Spinal cord (tissue), 10 donors: ENCODE measurements around the gene MRFAP1L1. TPM values are rescaled to one million over a fixed set of nuclear protein-coding genes. Genes with fewer than 3 reads are reported as not detected.
A peak's percentile ranks its signal among the peaks of the same experiment; 100 is the strongest.
"Not testable (repeated sequence)": the region's sequence is repeated elsewhere in the genome, so short reads cannot be mapped to it uniquely, and the experiment has no call there.

ENCODE experiments used
- DNase-seq, 6 donors: peaks; one replicate each; pipeline versions ENCODE4 v3.0.0 to v3.0.0-alpha.2; 2013 to 2015; ENCODE audit warnings: low spot score in 6 of 6, low read depth in 4 of 6
- H3K27ac ChIP-seq: one replicate; pipeline ENCODE4 v1.5.1; 2013; ENCODE audit warnings: low read depth, low read length, control low read depth
- H3K27me3 ChIP-seq: one replicate; pipeline ENCODE4 v1.6.1; 2013; ENCODE audit warnings: low read length; ENCODE audit not compliant: control insufficient read depth, insufficient read depth
- H3K36me3 ChIP-seq: one replicate; pipeline ENCODE4 v1.6.1; 2013; ENCODE audit warnings: low read length; ENCODE audit not compliant: control insufficient read depth, insufficient read depth
- H3K4me1 ChIP-seq: one replicate; pipeline ENCODE4 v1.6.1; 2013; ENCODE audit warnings: low read length; ENCODE audit not compliant: control insufficient read depth, insufficient read depth
- H3K4me3 ChIP-seq: one replicate; pipeline ENCODE4 v1.5.1; 2013; ENCODE audit warnings: low read depth, low read length, control low read depth
- H3K9me3 ChIP-seq: one replicate; pipeline ENCODE4 v1.6.1; 2013; ENCODE audit warnings: low read length; ENCODE audit not compliant: control insufficient read depth, insufficient read depth
- WGBS: methylation state at CpG from one replicate; pipeline ENCODE4 v1.1.5; 2013; ENCODE audit warnings: missing lambda C conversion rate; ENCODE audit not compliant: insufficient coverage; 5-methylcytosine and 5-hydroxymethylcytosine counted together
- polyA plus RNA-seq, 2 donors: library from polyadenylated mRNA; unstranded; fragments of 120-200 nt; gene quantifications; one replicate each; pipeline ENCODE4 v1.2.1, GENCODE V29; 2013; ENCODE audit not compliant: insufficient read length in 2 of 2
- total RNA-seq, 2 donors: library from RNA; depleted of rRNA in 1 of 2; stranded (reverse); fragments of 120-200 nt in 1 of 2; fragments of >200 nt in 1 of 2; gene quantifications; one replicate each; pipeline versions ENCODE4 v1.2.3 to v1.2.4, GENCODE V29; 2013 to 2014
- donor health status: healthy.

The MRFAP1L1 gene
- total and polyA plus RNA-seq, 4 donors: 78.8 to 163 (median 129) TPM

DNA sequence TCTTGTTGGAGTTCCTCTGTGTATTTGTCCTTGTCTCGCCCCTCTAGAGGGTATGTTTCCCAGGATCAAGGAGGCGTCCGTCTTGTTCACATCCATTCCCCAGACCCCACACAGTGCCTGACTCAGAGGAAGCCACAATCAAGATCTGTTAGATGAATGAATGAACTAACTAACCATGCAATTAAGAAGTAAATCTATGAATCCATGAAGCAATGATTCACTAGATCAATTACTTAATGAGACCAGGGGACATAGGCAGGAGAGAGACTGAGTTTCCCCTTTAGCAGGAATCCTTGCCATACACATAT lies 18.2 kb upstream of the MRFAP1L1 start:
- WGBS: 80% methylated on average over 1 of the region's 3 CpGs
- Histone ChIP-seq H3K9me3 (no peaks in the 10 kb centered on the region), H3K4me1 (peaks cover 57% of the 10 kb centered on the region), H3K4me3 (no peak overlapping the region), H3K27ac (no peak overlapping the region), H3K27me3 (no peaks in the 10 kb centered on the region), H3K36me3 (no peaks in the 10 kb centered on the region)
- DNase-seq: peak in 1 of 6 donors; percentile 8

GRCh38 chr4:6727081-6727942 lies 17.6 kb upstream of the MRFAP1L1 start:
- peak in 5 of 6 donors; percentile 46 to 92 (median 72) for DNase-seq
- Histone ChIP-seq H3K27ac (peak overlapping the region; percentile 79), H3K4me1 (peaks cover 53% of the 10 kb centered on the region)

DNA sequence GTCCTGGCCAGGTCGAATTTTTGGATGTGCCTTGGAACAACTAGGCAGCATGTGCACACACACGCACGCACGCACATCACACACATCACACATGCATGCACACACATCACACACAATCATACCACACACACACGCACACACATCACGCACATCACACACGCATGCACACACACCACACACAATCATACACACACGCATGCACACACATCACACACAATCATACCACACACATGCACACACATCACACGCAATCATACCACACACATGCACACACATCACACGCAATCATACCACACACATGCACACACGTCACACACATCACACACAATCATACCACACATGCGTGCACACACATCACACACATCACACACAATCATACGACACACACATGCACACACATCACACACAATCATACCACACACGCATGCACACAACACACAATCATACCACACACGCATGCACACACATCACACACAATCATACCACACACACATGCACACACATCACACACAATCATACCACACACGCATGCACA lies 15.8 kb upstream of the MRFAP1L1 start:
- WGBS: 90% methylated on average over 8 of the region's 16 CpGs
- H3K4me3 ChIP-seq, H3K36me3 ChIP-seq, H3K27ac ChIP-seq, H3K27me3 ChIP-seq, H3K9me3 ChIP-seq, DNase-seq: not testable (repeated sequence)
- H3K4me1 ChIP-seq: peaks cover 49% of the 10 kb centered on the region

More at GRCh38 chr4:6727081-6727942, 17.6 kb upstream of the MRFAP1L1 start:
- Histone ChIP-seq H3K36me3 (no peaks in the 10 kb centered on the region), H3K4me3 (peak overlapping the region; percentile 16), H3K9me3 (no peaks in the 10 kb centered on the region), H3K27me3 (no peaks in the 10 kb centered on the region)
- 17% methylated on average over 26 of the region's 31 CpGs for WGBS

DNA sequence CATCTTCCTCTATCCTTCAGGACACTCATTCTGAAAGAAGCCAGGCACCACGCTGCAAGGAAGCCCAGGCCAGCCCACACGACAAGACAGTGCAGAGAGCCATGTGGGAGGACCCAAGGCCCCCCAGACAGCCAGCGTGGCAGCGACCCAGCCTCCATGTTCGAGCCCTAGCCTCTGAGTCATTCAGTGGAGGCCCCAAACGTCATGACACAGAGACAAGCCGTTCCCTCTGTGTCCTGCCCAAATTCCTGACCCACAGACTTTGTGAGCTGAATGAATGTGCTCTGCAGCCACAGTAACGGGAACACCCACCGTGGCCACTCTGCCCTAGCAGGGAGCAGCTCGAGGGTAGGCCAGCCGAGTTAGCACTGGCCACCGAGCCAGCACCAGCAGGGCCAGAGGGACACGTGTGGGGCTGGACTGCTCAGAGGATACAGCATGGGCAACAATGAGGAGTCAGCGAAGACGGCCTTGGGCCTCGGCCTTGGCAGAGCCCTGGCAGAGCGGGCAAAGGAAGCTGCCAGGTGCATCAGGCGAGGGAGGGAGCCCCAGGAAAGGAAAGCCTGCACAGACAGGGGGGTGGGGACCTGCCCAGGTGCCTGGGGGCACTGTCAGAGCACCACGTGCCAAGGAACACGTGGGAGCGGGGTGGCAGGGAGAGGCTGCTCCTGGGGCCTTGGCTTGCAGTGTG lies 14.9 kb upstream of the MRFAP1L1 start:
- peaks cover 53% of the 10 kb centered on the region for H3K4me1 ChIP-seq
- no peaks in the 10 kb centered on the region for H3K36me3 ChIP-seq
- H3K4me3 ChIP-seq: no peak overlapping the region
- H3K9me3 ChIP-seq: no peaks in the 10 kb centered on the region
- DNase-seq: peak in 1 of 6 donors; percentile 38
- H3K27me3 ChIP-seq: no peaks in the 10 kb centered on the region
- peak overlapping the region; percentile 11 for H3K27ac ChIP-seq
- 44% methylated on average over 21 of the region's 21 CpGs for WGBS

- 92% methylated on average over 8 of the region's 8 CpGs for WGBS
- Histone ChIP-seq H3K36me3 (peaks cover 2% of the 10 kb centered on the region), H3K9me3 (no peaks in the 10 kb centered on the region), H3K27me3 (no peaks in the 10 kb centered on the region), H3K27ac (no peak overlapping the region), H3K4me1 (peaks cover 49% of the 10 kb centered on the region), H3K4me3 (no peak overlapping the region)
- no peak for DNase-seq
Measured at GRCh38 chr4:6723851-6724250, 14.2 kb upstream of the MRFAP1L1 start.

DNA sequence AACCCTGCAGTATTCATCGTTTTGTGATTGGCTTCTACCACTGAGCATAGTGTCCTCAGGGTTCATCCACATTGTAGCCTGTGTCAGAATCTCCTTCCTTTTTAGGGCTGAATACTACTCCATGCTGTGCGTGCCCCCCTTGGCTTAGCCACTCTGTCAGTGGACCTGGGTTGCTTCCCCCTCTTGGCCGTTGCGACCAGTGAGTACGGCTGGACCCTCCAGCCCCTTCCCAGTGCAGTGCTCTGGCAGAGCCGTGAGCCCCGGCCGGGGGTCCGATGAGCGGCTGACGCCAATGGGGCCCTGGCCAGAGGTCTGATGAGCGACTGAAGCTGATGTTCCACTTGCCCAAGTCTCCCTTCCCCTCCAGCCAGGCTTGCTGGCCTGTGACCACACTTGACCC lies 13.2 kb upstream of the MRFAP1L1 start:
- 95% methylated on average over 12 of the region's 12 CpGs for WGBS
- no peaks in the 10 kb centered on the region for H3K9me3 ChIP-seq
- no peak overlapping the region for H3K4me3 ChIP-seq
- H3K4me1 ChIP-seq: peaks cover 41% of the 10 kb centered on the region
- no peak overlapping the region for H3K27ac ChIP-seq
- H3K36me3 ChIP-seq: peaks cover 5% of the 10 kb centered on the region
- no peak for DNase-seq
- H3K27me3 ChIP-seq: no peaks in the 10 kb centered on the region

- no peaks in the 10 kb centered on the region for H3K27me3 ChIP-seq
- peaks cover 8% of the 10 kb centered on the region for H3K36me3 ChIP-seq
- H3K4me1 ChIP-seq: peaks cover 37% of the 10 kb centered on the region
- DNase-seq: no peak
- no peaks in the 10 kb centered on the region for H3K9me3 ChIP-seq
- H3K27ac ChIP-seq: no peak overlapping the region
- no peak overlapping the region for H3K4me3 ChIP-seq
- 93% methylated on average over 9 of the region's 10 CpGs for WGBS
Measured at GRCh38 chr4:6721121-6721520, 11.5 kb upstream of the MRFAP1L1 start.

DNA sequence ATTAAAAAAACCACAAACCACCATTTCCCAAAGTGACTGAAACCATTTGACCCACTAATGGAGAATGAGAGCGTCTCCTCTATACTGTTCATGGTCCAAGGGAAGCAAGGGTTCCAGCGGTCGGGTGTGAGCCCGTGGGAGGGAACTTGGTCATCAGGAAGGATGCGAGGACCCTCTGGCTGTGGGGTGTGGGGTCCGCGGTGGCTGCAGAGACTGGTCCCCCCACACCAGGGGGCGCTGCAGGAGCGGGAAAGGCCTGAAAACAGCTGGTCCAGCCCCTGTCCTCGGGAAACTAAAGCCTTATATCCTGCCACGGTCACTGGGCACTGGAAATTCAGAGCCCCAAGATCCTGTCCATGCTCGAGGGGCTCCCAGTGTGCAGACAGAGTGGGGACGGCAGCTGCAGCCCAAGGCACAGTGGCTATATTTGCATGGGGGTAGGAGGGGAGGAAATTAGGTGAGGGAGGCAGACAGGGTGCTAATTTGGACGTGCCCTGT lies 10.6 kb upstream of the MRFAP1L1 start:
- Histone ChIP-seq H3K9me3 (no peaks in the 10 kb centered on the region), H3K4me1 (peaks cover 36% of the 10 kb centered on the region), H3K27ac (no peak overlapping the region), H3K36me3 (peaks cover 8% of the 10 kb centered on the region), H3K4me3 (no peak overlapping the region), H3K27me3 (no peaks in the 10 kb centered on the region)
- DNase-seq: peak in 4 of 6 donors; percentile 73 to 93 (median 85)
- 7% methylated on average over 13 of the region's 14 CpGs for WGBS

DNA sequence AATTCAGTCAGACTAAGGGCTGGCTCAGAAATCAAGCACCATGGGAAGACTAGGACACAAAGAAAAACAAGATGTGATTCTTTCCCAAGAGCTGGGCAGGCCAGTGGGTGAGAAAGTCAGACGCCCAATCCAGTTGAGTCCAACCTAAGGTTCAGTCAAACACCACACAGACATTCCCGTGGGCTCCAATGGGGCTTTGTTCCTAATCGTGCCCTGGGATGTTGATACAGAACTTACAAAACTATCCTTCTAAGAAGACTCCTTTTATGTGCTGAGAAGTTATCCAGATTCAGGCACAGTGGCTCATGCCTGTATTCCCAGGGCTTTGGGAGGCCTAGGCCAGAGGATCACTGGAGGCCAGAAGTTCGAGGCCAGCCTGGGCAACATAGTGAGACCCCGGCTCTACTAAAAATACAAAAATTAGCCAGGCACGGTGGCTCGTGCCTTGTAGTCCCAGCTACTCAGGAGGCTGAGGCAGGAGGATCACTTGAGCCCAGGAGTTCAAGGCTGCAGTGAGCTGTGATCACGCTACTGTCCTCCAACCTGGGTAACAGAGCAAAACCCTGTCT lies 10.0 kb upstream of the MRFAP1L1 start:
- no peaks in the 10 kb centered on the region for H3K9me3 ChIP-seq
- no peak overlapping the region for H3K4me3 ChIP-seq
- no peak overlapping the region for H3K27ac ChIP-seq
- H3K4me1 ChIP-seq: peaks cover 30% of the 10 kb centered on the region
- peaks cover 8% of the 10 kb centered on the region for H3K36me3 ChIP-seq
- no peaks in the 10 kb centered on the region for H3K27me3 ChIP-seq
- DNase-seq: no peak
- WGBS: 86% methylated on average over 6 of the region's 8 CpGs
